ENCODE measurements around the gene FHOD3.

DNA sequence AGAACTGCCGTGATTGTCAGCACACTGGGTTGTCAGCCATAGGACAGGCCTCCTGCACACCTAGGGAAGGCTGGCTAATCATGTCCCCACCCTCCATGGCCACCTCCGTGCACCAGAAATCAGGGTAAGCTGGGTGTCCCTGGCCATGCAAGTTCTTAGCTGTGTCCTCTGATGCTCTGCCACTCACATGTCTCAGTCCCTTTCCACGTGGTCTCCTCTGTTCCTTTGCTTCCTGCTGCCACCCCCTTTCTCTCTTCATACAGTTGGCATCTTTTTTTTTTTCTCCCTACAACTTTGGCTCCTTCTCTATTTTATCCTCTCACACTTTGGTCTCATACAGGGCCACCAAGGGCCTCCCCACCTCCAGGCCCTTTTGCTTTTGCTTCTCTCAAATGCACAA lies 377.6 kb downstream of the FHOD3 start:
- TF ChIP-seq CTCF (IDR thresholded peaks at IDR 0.05): no peak
- TF ChIP-seq POLR2A (IDR thresholded peaks at IDR 0.05): no peak

All from uterus (tissue), 2 donors.